NCI-H1694 (cell line): Measurements from ENCODE around the gene NAALADL2.
"Not testable (repeated sequence)": the region's sequence is repeated elsewhere in the genome, so short reads cannot be mapped to it uniquely, and the experiment has no call there.

ENCODE experiments used
- DNase-seq: peaks from one replicate; lab custom pipeline; 2025; lab: John Stamatoyannopoulos, UW

Gene NAALADL2

GRCh38 chr3:175486255-175486654 lies 627.1 kb downstream of the NAALADL2 start:
- no peak for DNase-seq

DNA sequence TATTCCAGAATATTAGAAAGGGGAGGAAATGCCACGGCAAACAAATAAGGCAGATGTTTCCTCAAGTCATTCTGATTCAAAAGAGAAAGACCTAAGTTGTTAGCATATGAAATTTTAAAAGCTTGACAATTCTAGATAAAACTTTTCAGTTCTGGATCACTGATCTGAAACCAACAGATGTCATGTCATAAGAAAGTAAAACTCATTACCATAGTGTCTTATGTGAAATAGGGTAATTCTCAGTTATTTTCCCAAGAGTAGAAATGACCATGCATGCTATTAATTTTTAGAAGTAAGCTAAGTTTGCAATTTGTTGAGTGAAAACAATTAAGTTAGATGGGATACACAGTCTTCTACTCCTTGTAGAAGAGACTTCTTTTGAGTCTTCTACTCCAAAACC lies 630.3 kb downstream of the NAALADL2 start:
- no peak for DNase-seq

DNA sequence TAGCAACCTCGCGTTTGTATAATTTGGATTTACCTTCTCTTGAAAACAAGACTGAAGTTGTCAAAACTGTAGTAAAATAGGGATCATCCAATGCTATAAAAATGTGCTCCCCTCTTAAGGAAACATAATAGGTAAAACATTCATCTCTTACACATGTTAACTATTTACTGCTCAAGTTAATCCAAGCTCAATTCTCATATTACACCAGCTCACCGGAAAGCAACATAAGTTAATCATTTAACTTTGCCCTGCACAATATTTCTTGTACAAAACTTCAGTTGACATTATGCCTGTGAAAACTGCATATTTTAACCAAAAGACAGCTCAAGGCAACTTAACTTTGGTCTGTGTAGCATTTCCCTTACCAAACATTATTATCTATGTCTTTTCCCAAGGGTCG lies 634.2 kb downstream of the NAALADL2 start:
- no peak for DNase-seq

DNA sequence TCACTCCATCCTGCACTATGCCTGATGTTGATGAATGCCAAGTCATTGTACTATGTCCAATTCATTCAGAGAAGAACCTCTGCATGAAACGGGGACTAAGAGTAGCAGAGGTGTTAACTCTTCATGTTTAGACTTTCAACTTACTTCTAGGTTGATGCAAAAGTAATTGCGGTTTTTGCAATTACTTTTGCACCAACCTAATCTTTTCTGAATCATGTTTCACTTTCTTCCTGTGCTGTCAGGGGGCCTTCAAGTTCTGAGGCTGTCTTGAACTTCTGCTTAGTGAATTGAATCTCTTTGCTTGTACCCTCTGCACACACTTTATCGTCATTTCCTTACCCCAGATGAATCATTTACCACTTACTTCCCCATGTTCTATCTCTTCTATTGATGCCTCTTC lies 636.2 kb downstream of the NAALADL2 start:
- no peak for DNase-seq

GRCh38 chr3:175502155-175502554 lies 643.0 kb downstream of the NAALADL2 start:
- DNase-seq, result no peak

DNA sequence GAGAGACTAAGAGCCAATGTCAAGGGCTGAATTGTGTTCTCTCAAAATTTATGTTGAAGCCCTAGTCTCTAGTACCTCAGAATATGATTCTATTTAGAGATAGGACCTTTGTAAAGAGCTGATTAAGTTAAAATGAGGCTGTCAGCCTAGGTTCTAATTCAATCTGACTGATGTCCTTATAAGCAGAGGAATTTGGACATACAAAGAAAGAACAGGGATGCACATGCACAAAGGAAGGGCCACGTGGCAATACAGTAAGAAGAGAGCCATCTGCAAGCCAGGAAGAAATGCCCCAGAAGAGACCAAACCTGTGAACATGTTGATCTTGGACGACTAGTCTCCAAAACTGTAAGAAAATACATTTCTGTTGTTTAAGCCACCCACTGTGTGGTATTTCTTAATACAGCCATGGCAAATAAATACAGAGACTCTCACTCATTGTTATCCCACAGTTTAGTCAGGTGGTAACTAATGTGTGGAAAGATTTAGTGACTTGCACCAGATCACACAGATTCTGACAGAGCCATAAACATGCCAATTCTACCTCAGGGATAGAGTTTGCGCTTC lies 652.2 kb downstream of the NAALADL2 start:
- no peak for DNase-seq

- no peak for DNase-seq
These were observed 653.6 kb downstream of the NAALADL2 start for GRCh38 chr3:175512700-175513099.

DNA sequence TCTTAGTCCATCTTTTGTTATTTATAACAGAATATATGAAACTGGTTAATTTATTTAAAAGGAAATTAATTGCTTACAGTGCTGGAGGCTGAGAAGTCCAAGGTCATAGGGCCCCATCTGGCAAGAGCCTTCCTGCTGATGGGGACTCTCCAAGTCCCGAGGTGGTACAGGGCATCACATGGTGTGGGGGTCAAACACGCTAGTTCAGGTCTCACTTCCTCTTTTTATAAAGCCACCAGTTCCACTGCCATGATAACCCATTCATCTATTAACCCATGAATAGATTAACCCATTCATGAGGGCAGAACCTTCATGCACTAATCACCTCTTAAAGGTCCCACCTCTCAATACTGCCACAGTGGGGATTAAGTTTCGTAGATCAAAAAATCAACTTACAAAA lies 659.3 kb downstream of the NAALADL2 start:
- no peak for DNase-seq

DNA sequence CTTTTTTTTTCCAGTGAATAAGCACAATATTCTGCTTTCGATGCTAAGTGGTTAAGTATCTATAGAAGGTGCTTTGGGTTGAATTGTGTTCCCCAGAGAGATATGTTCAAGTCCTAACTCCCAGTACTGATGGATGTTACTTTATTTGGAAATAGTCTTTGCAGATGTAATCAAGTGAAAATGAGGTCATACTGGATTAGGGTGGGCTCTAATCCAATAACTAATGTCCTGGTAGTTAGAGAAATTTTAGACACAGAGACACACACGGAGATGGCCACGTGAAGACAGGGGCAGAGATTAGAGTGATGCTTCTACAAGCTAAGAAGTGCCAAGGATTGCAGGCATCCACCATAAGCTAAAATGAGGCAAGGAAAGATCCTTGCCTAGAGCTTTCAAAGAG lies 662.3 kb downstream of the NAALADL2 start:
- no peak for DNase-seq

- DNase-seq, result no peak
These were observed 667.1 kb downstream of the NAALADL2 start for GRCh38 chr3:175526191-175526590.

DNA sequence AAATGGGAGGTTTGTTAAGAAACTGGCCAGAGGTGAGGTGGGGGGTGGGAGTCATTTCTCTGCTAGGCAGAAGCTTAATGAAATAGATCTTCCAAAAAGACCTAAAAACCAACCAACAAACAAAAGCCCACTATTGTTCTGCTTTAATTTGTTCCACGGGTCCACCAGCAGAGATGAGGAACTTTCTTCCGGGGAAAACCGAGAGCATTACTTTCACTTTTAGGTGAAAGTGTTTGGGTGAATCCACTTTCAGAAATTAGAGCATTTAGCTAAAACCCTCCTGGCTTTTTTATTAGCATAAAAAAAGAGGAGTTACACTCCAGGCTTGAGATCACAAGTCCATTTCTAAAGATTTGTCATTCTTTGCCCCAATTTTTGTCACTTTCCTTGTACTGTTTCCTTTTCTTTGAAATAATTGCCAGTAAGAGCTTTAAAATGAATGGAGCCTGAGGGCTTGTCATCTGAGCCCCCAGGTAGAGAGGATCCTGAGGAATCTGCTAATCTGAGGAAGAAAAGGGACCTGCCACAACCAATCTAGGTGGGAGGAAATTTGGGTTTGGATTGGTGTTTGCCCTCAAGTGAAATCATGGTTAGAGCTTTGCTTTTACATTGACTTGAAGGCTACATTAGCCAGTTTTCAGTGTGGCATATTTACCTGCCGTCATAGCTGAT lies 667.6 kb downstream of the NAALADL2 start:
- DNase-seq, result no peak

DNA sequence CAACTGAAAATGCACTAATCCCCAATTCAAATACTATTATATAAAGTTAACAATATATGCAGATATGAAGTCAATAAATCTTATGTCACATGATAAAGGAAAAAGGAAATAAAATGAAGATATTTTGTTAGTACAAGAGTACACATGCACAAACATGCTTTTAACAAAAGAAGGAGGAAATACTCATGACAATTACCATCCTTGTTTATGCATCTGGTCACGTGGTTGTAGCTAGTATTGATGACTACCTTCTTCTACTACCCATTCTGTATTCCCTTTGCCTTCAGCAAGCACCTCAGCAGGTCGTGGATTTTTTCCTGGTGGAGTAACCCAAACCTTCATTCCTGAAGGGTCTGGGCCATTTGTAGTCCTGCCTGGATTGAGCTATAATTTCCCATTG lies 669.6 kb downstream of the NAALADL2 start:
- DNase-seq, result not testable (repeated sequence)

- DNase-seq, result no peak
These were observed 676.2 kb downstream of the NAALADL2 start for GRCh38 chr3:175535351-175535750.

DNA sequence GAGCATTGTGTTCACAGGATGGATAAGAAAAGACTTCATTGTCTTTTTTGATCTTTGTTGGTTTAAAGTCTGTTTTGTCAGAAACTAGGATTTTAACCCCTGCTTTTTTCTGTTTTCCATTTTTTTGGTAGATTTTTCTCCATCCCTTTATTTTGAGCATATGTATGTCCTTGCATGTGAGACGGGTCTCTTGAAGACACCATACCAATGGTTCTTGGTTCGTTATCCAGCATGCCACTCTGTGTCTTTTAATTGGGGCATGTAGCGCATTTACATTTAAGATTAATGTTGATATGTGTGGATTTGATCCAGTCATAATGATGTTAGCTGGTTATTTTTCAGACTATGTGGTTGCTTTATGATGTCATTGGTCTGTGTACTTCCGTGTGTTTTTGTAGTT lies 687.0 kb downstream of the NAALADL2 start:
- no peak for DNase-seq

DNA sequence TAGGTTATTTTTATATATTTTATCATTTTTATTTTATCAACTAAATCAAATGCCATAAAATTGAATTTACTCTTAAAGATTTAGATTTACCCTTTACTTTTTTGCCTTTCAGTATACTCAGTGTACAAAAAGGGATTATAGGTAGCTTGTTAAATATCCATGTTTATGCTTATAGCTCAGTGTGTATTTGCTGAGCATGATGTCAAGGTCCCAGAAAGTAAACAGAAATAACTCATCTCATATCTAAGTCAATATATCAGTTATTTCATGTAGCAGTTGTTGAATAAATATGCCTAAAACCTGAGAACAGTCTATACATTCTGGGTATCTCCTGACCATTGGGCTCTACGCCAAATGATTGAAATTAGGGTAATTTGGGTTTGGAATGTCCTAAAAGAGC lies 693.8 kb downstream of the NAALADL2 start:
- no peak for DNase-seq

GRCh38 chr3:175554801-175555200 lies 695.7 kb downstream of the NAALADL2 start:
- DNase-seq, result no peak

GRCh38 chr3:175558261-175558660 lies 699.1 kb downstream of the NAALADL2 start:
- no peak for DNase-seq

- no peak for DNase-seq
These were observed 705.2 kb downstream of the NAALADL2 start for GRCh38 chr3:175564363-175564762.

- DNase-seq, result no peak
These were observed 712.0 kb downstream of the NAALADL2 start for GRCh38 chr3:175571096-175571495.

DNA sequence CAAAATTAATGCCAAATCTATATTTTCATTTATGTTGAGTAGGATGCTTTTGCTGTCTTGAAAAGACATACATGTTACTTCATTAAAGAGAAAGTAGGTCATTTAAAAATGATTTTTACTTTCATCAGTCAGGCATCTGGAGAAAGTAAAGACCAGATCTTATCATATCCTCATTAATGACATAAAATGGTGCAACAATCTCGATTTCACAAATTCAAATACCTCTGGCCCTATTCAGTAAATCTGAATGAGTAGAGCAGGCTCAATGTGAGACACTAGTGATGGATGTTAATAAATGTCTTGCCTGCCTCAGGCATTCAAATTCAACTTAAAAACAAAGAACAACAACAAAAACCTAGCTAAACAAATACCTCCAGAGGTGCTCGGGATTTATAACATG lies 714.1 kb downstream of the NAALADL2 start:
- DNase-seq, result no peak

DNA sequence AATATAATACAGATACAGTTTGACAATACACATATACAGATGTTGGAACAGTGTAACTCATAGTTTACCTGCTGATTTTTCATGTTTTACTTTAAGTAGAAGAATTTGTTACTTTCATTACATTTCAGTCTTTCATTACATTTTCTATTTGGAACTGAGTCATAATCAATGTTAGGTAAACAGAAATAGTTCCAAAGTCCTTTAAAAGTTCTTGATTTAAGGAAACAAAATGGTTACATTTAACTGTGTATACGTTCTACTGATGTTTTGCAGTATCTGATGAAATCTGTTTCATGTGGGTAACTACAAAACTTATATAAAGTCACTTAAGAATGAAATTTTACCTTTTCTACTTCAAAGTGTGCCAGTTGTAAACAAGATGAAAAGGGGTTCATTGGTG lies 721.2 kb downstream of the NAALADL2 start:
- no peak for DNase-seq

GRCh38 chr3:175585898-175586297 lies 726.8 kb downstream of the NAALADL2 start:
- DNase-seq, result no peak

- DNase-seq, result no peak
These were observed 731.6 kb downstream of the NAALADL2 start for GRCh38 chr3:175590745-175591144.

GRCh38 chr3:175591375-175591774 lies 732.2 kb downstream of the NAALADL2 start:
- no peak for DNase-seq
